Dendritic cell treated with granulocyte-macrophage colony-stimulating factor and Interleukin-4, amounts not matched to agents 40 ng/mL and 50 ng/mL, for 4 days (primary cell): Measurements from ENCODE around the gene ELF4.

Experiments used
- H3K27ac Mint-ChIP-seq: one replicate; pipeline ENCODE4 v1.8.0; 2022; ENCODE audit warnings: mild to moderate bottlenecking, mixed read lengths
- H3K27me3 Mint-ChIP-seq: one replicate; pipeline ENCODE4 v1.8.0; 2022; ENCODE audit warnings: mild to moderate bottlenecking, mixed read lengths
- H3K36me3 Mint-ChIP-seq: one replicate; pipeline ENCODE4 v1.8.0; 2022; ENCODE audit warnings: low read depth, mixed read lengths
- H3K4me1 Mint-ChIP-seq: one replicate; pipeline ENCODE4 v1.8.0; 2022; ENCODE audit warnings: low read depth, mixed read lengths
- H3K4me3 Mint-ChIP-seq: one replicate; pipeline ENCODE4 v1.8.0; 2022; ENCODE audit warnings: mild to moderate bottlenecking, moderate library complexity, mixed read lengths
- H3K9me3 Mint-ChIP-seq: one replicate; pipeline ENCODE4 v1.8.0; 2022; ENCODE audit warnings: mixed read lengths
- intact Hi-C: fragments of 100-400 bp; cut with micrococcal nuclease; formaldehyde crosslinking; loops from one replicate; pipeline ENCODE4 v1.15.0; 2022

ELF4 gene

GRCh38 chrX:130110379-130111219 is at the start of gene ELF4:
Gene ELF4, minus strand, starts transcription at chrX:130110497. Its CDS starts 29,167 bp downstream, at chrX:130081330.
- Mint-ChIP-seq H3K4me1 (peaks cover 65% of the 10 kb centered on the region), H3K27ac (peak within 1 kb of the TSS; percentile 96), H3K4me3 (peak within 1 kb of the TSS; percentile 97), H3K27me3 (peaks cover 2% of the 10 kb centered on the region), H3K9me3 (no peaks in the 10 kb centered on the region), H3K36me3 (peaks cover 34% of the 10 kb centered on the region)
- intact Hi-C loops: loop anchor here (1.0 kb wide), 1 partner anchor 28 kb away; no protein-coding TSS in a partner anchor

DNA sequence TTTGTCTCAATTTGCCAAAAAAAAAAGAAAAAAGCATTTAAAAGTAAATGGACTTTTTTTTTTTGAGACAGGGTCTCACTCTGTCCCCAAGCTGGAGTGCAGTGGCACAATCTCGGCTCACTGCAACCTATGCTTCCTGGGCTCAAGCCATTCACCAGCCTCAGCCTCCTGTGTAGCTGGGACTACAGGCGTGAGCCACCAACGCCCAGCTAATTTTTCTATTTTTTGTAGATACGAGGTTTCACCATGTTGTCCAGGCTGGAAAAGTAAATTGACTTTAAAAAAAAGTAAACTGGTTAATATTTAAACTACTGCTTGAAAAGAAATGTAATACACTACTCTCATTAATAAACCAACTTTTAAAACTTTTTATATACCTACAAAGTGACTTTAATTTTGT is 49.5 kb upstream of the ELF4 start:
- Mint-ChIP-seq H3K4me1 (peaks cover 6% of the 10 kb centered on the region), H3K27me3 (no peaks in the 10 kb centered on the region), H3K27ac (no peak overlapping the region), H3K9me3 (no peaks in the 10 kb centered on the region), H3K4me3 (no peak overlapping the region), H3K36me3 (peaks cover 16% of the 10 kb centered on the region)
- intact Hi-C loops: no loop called here

GRCh38 chrX:130158311-130158710 is 48.0 kb upstream of the ELF4 start:
- no peaks in the 10 kb centered on the region for H3K27me3 Mint-ChIP-seq
- H3K4me3 Mint-ChIP-seq: no peak overlapping the region
- intact Hi-C loops: no loop called here
- H3K27ac Mint-ChIP-seq: no peak overlapping the region
- peaks cover 6% of the 10 kb centered on the region for H3K4me1 Mint-ChIP-seq
- no peaks in the 10 kb centered on the region for H3K9me3 Mint-ChIP-seq
- peaks cover 24% of the 10 kb centered on the region for H3K36me3 Mint-ChIP-seq

DNA sequence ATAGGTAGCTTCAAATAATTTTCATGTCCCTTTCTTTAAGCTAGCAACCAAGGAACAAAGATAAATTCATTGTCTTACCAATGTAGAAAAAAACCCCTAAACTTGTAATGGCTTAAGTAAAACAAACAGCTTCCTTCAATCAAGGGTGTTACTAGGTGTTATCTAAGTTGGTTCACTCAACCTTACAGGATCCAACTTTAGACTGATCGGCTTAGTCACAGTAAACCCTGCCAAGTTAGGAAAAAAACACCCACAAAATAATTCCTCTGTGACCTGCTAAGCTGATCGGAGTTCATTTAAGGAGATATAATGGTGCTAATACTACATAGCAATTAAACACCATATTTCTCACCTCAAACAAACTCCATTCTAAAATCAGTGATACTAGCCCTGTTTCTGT is 45.3 kb upstream of the ELF4 start:
- intact Hi-C loops: no loop called here
- no peaks in the 10 kb centered on the region for H3K27me3 Mint-ChIP-seq
- no peak overlapping the region for H3K27ac Mint-ChIP-seq
- H3K9me3 Mint-ChIP-seq: no peaks in the 10 kb centered on the region
- no peak overlapping the region for H3K4me3 Mint-ChIP-seq
- H3K4me1 Mint-ChIP-seq: no peaks in the 10 kb centered on the region
- H3K36me3 Mint-ChIP-seq: peaks cover 37% of the 10 kb centered on the region

GRCh38 chrX:130147631-130148030 is 37.3 kb upstream of the ELF4 start:
- Mint-ChIP-seq H3K36me3 (peaks cover 64% of the 10 kb centered on the region), H3K4me1 (peaks cover 14% of the 10 kb centered on the region), H3K27me3 (no peaks in the 10 kb centered on the region), H3K4me3 (peak overlapping the region; percentile 61), H3K9me3 (no peaks in the 10 kb centered on the region), H3K27ac (peak overlapping the region; percentile 74)
- intact Hi-C loops: loop anchor here (5.0 kb wide), 1 partner anchor 45 kb away; no protein-coding TSS in a partner anchor

DNA sequence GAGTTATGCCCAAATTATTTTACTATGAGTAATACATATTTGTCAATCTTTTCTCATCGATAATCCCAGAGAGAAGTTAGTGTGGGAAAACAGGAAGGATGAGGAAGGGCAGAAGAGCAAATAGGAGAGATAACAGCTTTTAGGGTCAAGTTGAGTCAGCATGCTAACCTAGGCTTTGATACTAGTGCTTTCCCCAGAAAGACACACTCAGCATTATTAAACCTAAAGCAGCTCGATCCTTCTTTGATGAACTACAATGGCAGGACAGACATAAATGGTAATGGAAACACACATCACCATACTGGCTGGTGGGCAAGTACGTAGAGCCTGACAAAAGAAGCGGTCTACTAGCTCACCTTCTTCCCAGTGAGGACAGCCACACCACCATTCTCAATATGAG is 34.8 kb upstream of the ELF4 start:
- H3K27ac Mint-ChIP-seq: no peak overlapping the region

DNA sequence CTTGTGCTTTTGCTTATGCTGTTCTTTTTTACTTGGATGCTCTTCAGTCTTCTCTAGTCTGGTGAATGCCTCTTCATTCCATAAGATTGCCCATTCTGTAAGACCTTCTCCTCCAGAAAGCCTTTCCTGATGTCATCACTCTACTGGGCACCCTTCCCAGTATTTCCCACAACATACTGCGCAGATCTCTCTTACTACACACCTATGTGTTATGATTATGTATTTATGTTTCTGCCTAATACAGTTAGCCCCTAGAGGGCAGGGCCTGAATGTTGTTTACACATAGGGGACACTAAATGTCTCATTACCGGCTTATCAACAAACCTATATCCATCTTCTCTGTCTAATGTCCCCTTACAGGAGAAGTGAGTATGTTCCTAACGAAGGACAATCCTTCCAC is 34.2 kb upstream of the ELF4 start:
- peaks cover 14% of the 10 kb centered on the region for H3K4me1 Mint-ChIP-seq
- H3K27ac Mint-ChIP-seq: no peak overlapping the region
- no peaks in the 10 kb centered on the region for H3K9me3 Mint-ChIP-seq
- peaks cover 86% of the 10 kb centered on the region for H3K36me3 Mint-ChIP-seq
- H3K4me3 Mint-ChIP-seq: no peak overlapping the region
- intact Hi-C loops: no loop called here
- no peaks in the 10 kb centered on the region for H3K27me3 Mint-ChIP-seq

More for the DNA sequence above, 34.8 kb upstream of the ELF4 start:
- Mint-ChIP-seq H3K27me3 (no peaks in the 10 kb centered on the region), H3K9me3 (no peaks in the 10 kb centered on the region), H3K36me3 (peaks cover 80% of the 10 kb centered on the region), H3K4me3 (no peak overlapping the region), H3K4me1 (peaks cover 14% of the 10 kb centered on the region)
- intact Hi-C loops: loop anchor here (5.0 kb wide), 1 partner anchor 47 kb away; no protein-coding TSS in a partner anchor

- Mint-ChIP-seq H3K36me3 (peaks cover 93% of the 10 kb centered on the region), H3K9me3 (no peaks in the 10 kb centered on the region), H3K27me3 (no peaks in the 10 kb centered on the region), H3K27ac (no peak overlapping the region), H3K4me1 (no peaks in the 10 kb centered on the region), H3K4me3 (no peak overlapping the region)
- intact Hi-C loops: no loop called here
Measured at GRCh38 chrX:130139474-130140201, 29.3 kb upstream of the ELF4 start.

DNA sequence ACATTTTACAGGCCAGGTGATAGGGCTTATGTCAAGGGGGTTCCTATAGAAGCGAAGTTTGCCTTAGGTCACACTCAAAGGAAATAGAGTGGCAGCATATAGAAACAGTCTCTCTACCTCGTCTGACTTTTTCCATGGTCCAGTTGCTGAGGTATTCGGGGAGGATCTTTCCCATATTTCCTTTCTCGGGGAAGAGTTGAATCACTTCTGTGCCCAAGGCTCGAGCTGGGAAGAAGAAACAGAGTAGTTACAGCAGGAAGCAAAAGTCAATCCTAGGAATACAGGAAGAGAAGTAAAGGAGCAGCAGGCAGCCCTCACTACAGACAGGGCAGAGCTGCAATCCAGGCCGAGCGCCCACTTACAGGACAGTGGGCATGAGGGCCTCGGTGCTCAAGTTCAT is 26.7 kb upstream of the ELF4 start:
- H3K27ac Mint-ChIP-seq: no peak overlapping the region
- no peaks in the 10 kb centered on the region for H3K27me3 Mint-ChIP-seq
- H3K4me3 Mint-ChIP-seq: no peak overlapping the region
- no peaks in the 10 kb centered on the region for H3K9me3 Mint-ChIP-seq
- peaks cover 86% of the 10 kb centered on the region for H3K36me3 Mint-ChIP-seq
- no peaks in the 10 kb centered on the region for H3K4me1 Mint-ChIP-seq
- intact Hi-C loops: no loop called here

DNA sequence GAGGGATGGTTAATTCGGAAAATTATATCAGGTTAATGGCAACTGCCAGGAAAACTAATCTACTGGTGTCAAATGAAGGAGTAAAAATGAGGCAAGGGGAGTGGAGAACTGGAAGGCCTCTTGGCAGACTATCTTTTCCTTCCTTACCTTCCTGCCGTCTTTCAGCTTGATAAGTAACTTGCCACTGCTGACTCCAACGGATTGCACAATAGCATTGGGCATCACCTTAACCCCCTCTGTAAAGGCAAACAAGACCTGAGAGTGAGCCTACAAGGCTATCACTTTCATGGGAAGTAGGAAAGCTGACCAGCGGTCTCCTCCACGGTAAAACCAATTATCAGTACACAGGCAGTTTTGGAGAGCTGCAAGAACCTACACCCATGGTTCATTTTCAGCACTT is 26.2 kb upstream of the ELF4 start:
- Mint-ChIP-seq H3K4me1 (no peaks in the 10 kb centered on the region), H3K27ac (no peak overlapping the region), H3K27me3 (no peaks in the 10 kb centered on the region), H3K4me3 (no peak overlapping the region), H3K36me3 (peaks cover 86% of the 10 kb centered on the region), H3K9me3 (no peaks in the 10 kb centered on the region)
- intact Hi-C loops: no loop called here

DNA sequence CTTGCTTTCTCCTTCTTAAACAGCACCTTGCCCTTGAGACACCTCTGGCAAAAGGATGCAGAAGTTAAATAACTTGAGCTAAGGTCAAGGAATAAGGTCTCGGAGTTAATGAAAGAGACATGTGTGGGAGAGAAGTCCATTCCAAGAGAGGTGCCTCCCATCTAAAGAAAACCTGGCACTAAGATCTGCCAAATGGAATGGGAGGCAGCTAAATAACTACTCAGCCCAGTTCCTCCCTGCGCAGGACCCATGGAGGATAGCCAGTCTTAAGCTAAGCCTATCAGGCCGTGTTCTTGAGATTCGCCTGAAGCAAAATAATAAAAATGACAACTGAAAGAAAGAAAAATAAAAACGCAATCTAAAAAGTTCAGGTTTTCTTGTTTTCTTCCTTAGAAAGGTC is 20.7 kb upstream of the ELF4 start:
- Mint-ChIP-seq H3K36me3 (peaks cover 84% of the 10 kb centered on the region), H3K27ac (no peak overlapping the region), H3K4me3 (no peak overlapping the region), H3K4me1 (no peaks in the 10 kb centered on the region), H3K9me3 (no peaks in the 10 kb centered on the region), H3K27me3 (no peaks in the 10 kb centered on the region)
- intact Hi-C loops: no loop called here

- Mint-ChIP-seq H3K9me3 (no peaks in the 10 kb centered on the region), H3K36me3 (peaks cover 69% of the 10 kb centered on the region), H3K4me1 (peaks cover 21% of the 10 kb centered on the region), H3K27me3 (no peaks in the 10 kb centered on the region), H3K4me3 (no peak overlapping the region), H3K27ac (no peak overlapping the region)
- intact Hi-C loops: no loop called here
Measured at GRCh38 chrX:130125091-130125874, 15.0 kb upstream of the ELF4 start.

DNA sequence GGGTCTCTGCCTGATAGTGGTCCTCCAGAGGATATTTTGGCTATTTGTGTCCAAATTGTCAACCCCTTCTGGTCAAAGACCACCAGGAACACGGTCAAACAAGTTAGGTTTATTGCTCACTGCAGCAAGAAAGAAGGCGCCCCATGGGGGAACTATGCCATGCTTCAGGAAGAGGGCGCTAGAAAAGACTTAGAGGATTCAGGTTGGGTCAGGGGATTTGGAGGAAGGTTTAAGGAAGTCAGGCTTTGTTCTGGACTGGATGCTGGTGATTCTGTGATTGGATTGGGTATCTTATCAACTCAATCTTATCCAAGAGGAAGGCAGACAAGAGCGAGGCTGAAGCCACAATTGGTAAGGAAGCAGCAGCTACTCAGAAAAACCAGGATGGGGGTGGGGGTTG is 14.3 kb upstream of the ELF4 start:
- Mint-ChIP-seq H3K9me3 (no peaks in the 10 kb centered on the region), H3K36me3 (peaks cover 62% of the 10 kb centered on the region), H3K4me3 (no peak overlapping the region), H3K4me1 (peaks cover 28% of the 10 kb centered on the region), H3K27me3 (no peaks in the 10 kb centered on the region), H3K27ac (no peak overlapping the region)
- intact Hi-C loops: no loop called here

DNA sequence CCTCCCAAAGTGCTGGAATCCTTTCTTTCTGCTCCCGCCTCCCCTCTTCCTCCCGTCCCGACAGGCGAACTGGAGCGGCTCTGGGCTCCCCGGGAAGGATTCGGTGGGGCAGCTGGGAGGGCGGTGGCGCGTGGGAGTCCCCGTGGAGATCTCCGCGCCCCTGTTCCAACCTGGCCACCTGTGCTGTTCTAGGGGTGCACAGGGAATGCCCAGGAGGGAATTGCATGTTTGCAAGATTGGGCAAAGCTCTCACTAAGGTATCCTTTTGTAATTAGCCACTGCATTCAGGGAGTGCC is 11.2 kb upstream of the ELF4 start:
- H3K9me3 Mint-ChIP-seq: no peaks in the 10 kb centered on the region
- no peaks in the 10 kb centered on the region for H3K27me3 Mint-ChIP-seq
- H3K4me3 Mint-ChIP-seq: peak overlapping the region; percentile 74
- peaks cover 38% of the 10 kb centered on the region for H3K36me3 Mint-ChIP-seq
- peaks cover 53% of the 10 kb centered on the region for H3K4me1 Mint-ChIP-seq
- peak overlapping the region; percentile 89 for H3K27ac Mint-ChIP-seq
- intact Hi-C loops: no loop called here
